ENCODE results near the gene RTRAF.

Gene RTRAF

DNA sequence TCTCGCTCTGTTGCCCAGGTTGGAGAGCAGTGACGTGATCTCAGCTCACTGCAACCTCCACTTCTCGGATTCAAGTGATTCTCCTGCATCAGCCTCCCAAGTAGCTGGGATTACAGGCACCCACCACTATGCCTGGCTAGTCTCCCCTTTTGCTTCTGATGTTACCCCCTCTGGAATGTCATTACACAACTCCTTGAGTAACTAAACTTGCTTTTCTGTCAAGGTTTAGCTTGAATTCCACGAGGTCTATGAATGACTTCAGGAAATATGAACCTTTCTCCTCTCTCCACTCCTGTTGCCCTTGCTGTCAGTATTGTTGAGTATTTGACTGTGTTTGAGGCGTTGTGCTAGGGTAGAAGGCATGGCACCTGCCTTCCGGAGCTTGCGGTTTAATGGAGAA is 16.8 kb upstream of the RTRAF start:
- Histone ChIP-seq H3K27me3 (ENCODE audit: control insufficient read depth, insufficient read depth, low read length) (no peaks in the 10 kb centered on the region), H3K79me2 (no peaks in the 10 kb centered on the region), H3K9ac (no peak overlapping the region), H3K9me3 (ENCODE audit: control insufficient read depth, low read length) (no peaks in the 10 kb centered on the region), H3K4me1 (no peaks in the 10 kb centered on the region), H2AFZ (no peak overlapping the region), H3K36me3 (ENCODE audit: control insufficient read depth, insufficient read depth, low read length) (no peaks in the 10 kb centered on the region), H3K4me2 (ENCODE audit: low read length) (no peak overlapping the region), H3K27ac (no peak overlapping the region), H3K4me3 (ENCODE audit: low read depth, low read length) (no peak overlapping the region)
- TF ChIP-seq, protein P1, sequence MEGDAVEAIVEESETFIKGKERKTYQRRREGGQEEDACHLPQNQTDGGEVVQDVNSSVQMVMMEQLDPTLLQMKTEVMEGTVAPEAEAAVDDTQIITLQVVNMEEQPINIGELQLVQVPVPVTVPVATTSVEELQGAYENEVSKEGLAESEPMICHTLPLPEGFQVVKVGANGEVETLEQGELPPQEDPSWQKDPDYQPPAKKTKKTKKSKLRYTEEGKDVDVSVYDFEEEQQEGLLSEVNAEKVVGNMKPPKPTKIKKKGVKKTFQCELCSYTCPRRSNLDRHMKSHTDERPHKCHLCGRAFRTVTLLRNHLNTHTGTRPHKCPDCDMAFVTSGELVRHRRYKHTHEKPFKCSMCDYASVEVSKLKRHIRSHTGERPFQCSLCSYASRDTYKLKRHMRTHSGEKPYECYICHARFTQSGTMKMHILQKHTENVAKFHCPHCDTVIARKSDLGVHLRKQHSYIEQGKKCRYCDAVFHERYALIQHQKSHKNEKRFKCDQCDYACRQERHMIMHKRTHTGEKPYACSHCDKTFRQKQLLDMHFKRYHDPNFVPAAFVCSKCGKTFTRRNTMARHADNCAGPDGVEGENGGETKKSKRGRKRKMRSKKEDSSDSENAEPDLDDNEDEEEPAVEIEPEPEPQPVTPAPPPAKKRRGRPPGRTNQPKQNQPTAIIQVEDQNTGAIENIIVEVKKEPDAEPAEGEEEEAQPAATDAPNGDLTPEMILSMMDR (IDR thresholded peaks at IDR 0.05): no peak

DNA sequence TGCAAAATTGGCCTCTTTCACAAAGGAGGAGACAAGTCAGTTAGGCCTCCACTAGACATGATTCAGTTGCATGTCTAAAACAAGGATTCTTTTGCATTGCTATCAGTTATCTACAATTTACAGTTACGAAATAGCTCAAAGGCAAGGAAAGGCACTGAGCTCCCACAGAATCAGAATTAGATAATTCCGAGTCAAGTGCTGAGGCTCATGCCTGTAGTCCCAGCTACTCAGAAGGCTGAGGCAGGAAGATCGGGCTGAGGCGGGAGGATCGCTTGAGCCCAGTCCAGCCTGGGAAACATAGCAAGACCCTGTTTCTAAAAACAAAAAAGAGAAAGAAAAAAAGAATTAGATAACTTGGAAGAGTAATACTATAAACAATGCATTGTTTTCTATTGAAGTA is 12.3 kb upstream of the RTRAF start:
- H3K27ac ChIP-seq: no peak overlapping the region
- H3K9ac ChIP-seq: no peak overlapping the region
- H3K79me2 ChIP-seq: no peaks in the 10 kb centered on the region
- no peaks in the 10 kb centered on the region for H3K36me3 ChIP-seq (ENCODE audit: control insufficient read depth, insufficient read depth, low read length)
- no peaks in the 10 kb centered on the region for H3K9me3 ChIP-seq (ENCODE audit: control insufficient read depth, low read length)
- no peaks in the 10 kb centered on the region for H3K4me1 ChIP-seq
- TF ChIP-seq, protein P1 (IDR thresholded peaks at IDR 0.05): no peak
- H3K4me3 ChIP-seq (ENCODE audit: low read depth, low read length): no peak overlapping the region
- no peak overlapping the region for H3K4me2 ChIP-seq (ENCODE audit: low read length)
- H2AFZ ChIP-seq: no peak overlapping the region
- H3K27me3 ChIP-seq (ENCODE audit: control insufficient read depth, insufficient read depth, low read length): no peaks in the 10 kb centered on the region

DNA sequence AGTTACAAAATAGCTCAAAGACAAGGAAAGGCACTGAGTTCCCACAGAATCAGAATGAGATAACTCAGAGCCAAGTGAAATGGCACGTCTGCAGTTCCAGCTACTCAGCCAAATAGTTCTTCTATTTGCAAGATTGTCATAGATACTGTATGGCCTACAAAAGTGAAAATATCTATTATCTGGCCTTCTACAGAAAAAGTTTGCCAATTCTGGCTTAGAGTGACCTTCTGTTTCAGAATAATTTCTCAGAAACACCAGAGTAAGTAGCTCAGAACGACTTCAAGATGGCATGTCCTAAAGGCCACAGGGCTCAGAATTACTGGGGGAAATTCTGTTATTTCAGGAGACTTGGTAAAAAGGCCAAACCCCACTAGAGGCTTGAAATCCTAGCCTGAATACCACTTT is 10.7 kb upstream of the RTRAF start:
- Histone ChIP-seq H3K27me3 (ENCODE audit: control insufficient read depth, insufficient read depth, low read length) (no peaks in the 10 kb centered on the region), H3K4me1 (no peaks in the 10 kb centered on the region), H3K4me3 (ENCODE audit: low read depth, low read length) (no peak overlapping the region), H3K9ac (no peak overlapping the region), H3K4me2 (ENCODE audit: low read length) (no peak overlapping the region), H3K27ac (no peak overlapping the region), H3K36me3 (ENCODE audit: control insufficient read depth, insufficient read depth, low read length) (no peaks in the 10 kb centered on the region), H2AFZ (no peak overlapping the region), H3K9me3 (ENCODE audit: control insufficient read depth, low read length) (no peaks in the 10 kb centered on the region), H3K79me2 (no peaks in the 10 kb centered on the region)
- TF ChIP-seq, protein P1 (IDR thresholded peaks at IDR 0.05): no peak

DNA sequence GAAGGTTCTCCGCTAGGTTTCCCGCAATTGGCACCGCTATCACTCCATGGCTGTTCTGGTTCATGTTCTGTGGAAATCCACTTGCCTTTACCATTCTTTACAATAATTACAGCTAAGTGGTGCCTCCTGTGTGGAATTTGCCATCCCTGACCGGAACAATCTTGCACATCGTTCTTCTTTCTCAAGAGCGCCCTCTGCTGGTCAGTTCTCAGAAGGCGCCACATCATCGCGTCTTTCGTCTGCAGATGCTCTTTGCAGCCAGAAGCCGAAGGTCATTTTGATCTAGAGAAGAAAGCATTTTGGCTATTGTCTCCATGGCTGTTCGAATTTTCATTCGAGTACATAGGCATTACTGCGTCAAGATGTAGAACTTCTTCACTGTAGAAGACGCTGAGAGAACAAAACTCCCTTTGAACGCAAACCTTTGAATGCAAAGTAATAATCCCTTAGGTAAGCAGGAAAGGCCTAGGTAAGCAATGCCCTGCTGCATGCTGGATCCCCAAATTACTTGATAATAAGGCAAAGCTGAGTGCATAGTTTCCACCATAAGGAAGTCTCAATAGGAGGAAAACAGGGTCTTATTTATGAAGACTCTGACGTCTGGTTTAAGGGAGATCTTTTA is 10.1 kb upstream of the RTRAF start:
- H3K4me2 ChIP-seq (ENCODE audit: low read length): no peak overlapping the region
- TF ChIP-seq, protein P1 (IDR thresholded peaks at IDR 0.05): peak; percentile 91
- H3K4me1 ChIP-seq: no peaks in the 10 kb centered on the region
- no peak overlapping the region for H2AFZ ChIP-seq
- no peak overlapping the region for H3K9ac ChIP-seq
- no peak overlapping the region for H3K4me3 ChIP-seq (ENCODE audit: low read depth, low read length)
- no peaks in the 10 kb centered on the region for H3K27me3 ChIP-seq (ENCODE audit: control insufficient read depth, insufficient read depth, low read length)
- H3K27ac ChIP-seq: no peak overlapping the region
- H3K36me3 ChIP-seq (ENCODE audit: control insufficient read depth, insufficient read depth, low read length): no peaks in the 10 kb centered on the region
- H3K79me2 ChIP-seq: no peaks in the 10 kb centered on the region
- H3K9me3 ChIP-seq (ENCODE audit: control insufficient read depth, low read length): no peaks in the 10 kb centered on the region

DNA sequence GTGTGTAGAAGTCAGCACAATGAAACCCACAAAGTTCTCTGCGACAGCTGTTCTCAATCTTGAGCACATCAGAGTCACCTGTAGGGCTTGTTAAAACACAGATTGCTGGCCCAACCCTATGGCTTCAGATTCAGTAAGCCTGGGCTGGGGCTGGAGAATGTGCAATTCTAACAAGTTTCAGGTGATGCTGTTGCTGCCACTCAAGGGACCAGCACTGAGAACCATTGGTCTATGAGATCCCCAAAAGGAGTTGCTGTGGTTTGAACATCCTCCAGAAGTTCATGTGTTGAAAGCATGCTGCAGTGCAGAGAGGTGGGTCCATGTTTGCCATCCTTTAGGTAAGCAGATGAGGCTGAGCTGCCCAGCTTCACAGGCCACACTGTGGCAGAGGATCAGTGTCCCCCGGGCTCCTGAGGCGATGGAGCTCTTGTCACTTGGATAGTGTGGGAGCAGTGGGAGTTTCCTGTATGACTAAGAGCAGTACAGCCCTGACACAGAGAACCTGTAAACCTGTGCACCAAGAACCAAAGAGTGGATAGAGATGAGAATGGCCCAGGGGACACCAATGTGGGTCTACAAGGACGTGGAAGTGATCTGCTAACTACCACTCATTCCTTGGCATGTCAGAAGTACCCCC is 8.0 kb upstream of the RTRAF start:
- Histone ChIP-seq H3K9me3 (ENCODE audit: control insufficient read depth, low read length) (no peaks in the 10 kb centered on the region), H3K9ac (no peak overlapping the region), H3K36me3 (ENCODE audit: control insufficient read depth, insufficient read depth, low read length) (no peaks in the 10 kb centered on the region), H3K27me3 (ENCODE audit: control insufficient read depth, insufficient read depth, low read length) (no peaks in the 10 kb centered on the region), H3K79me2 (no peaks in the 10 kb centered on the region), H3K4me1 (no peaks in the 10 kb centered on the region), H3K4me3 (ENCODE audit: low read depth, low read length) (no peak overlapping the region), H2AFZ (no peak overlapping the region), H3K4me2 (ENCODE audit: low read length) (no peak overlapping the region), H3K27ac (no peak overlapping the region)
- TF ChIP-seq, protein P1 (IDR thresholded peaks at IDR 0.05): no peak
